Measurements from ENCODE around the gene RUNX3. TPM values are rescaled to one million over a fixed set of nuclear protein-coding genes. Genes with fewer than 3 reads are reported as not detected.
"Not testable (repeated sequence)": the region's sequence is repeated elsewhere in the genome, so short reads cannot be mapped to it uniquely, and the experiment has no call there.

RUNX3 gene
- polyA plus RNA-seq (0.01 to 0.10 TPM in 2 of 3 replicates, not detected in the other), polyA minus RNA-seq (0.16 TPM in 1 of 3 replicates, not detected in the others)
- 0.17 TPM for polyA plus RNA-seq (2011; ENCODE audit: low read depth)
- polyA plus RNA-seq (2011; cell fraction: cytosol; rRNA removed), result 0.12 TPM in 1 of 2 replicates, not detected in the other
- polyA plus RNA-seq (2011; cell fraction: nucleus; rRNA removed), result not detected in 2 replicates
- 0.03 and 0.51 TPM in 2 replicates for polyA plus RNA-seq (2012; ENCODE audit: low replicate concordance)
- polyA minus RNA-seq (2011; cell fraction: cytosol; rRNA and poly(A)+ RNA removed), result not detected
- 0.23 TPM in 1 of 2 replicates, not detected in the other for polyA minus RNA-seq (2011; cell fraction: nucleus; rRNA and poly(A)+ RNA removed)

DNA sequence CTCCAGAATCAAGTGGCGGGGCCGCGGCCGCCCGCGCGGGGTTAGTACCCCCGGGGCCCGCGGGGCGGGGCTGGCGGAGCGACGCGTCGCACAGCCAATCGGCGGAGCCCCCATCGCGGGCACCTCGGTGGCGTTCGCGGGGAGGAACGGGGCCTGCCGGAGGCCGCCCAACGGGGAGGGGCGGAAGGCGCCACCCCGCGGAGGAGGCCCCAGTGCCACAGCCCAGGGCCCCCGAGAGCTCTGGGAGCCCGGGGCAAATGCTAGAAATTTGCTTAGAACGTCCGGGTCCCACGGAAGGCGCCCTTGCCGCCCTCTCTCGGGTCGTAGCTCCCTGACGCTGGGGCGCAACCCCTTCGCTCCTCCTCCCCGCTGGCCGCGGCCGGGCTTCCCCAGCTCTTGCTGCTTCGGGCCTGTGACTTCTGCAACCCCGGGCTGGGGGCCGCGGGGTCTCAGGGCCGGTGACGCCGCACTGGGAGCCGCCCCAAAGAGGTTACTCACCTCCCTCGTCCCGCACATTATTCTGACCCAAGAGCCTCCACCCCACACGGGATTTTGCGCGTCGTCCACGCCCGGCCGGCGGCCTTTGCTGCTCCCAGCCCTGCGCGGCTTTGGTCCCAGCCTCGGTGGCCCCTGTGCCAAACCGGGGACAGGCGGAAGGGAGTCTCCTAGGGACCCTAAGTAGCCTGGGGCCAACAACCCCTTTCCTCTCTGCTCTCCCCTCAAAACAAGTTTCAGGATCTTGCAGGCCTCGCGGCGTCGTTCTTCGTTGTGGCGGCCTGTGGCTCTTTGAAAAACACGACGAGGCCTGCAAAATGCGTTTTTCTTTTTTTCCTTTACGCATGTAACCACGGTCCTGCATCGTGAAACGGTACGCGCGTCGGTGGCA, at the start of gene RUNX3:
Gene RUNX3, minus strand, starts transcription at position 17 of the 886 bp plus-strand sequence. CDS start 408 bp downstream, outside the sequence.
- Histone ChIP-seq H3K9me1 (ENCODE audit: control insufficient read depth, extremely low read depth, insufficient read depth, low read length) (no peaks in the 10 kb centered on the region), H3K27ac (ENCODE audit: control insufficient read depth, insufficient read depth, low read length) (no peak within 1 kb of the TSS), H3K27me3 (ENCODE audit: control insufficient read depth, extremely low read depth, insufficient read depth, low read length) (peaks cover 93% of the 10 kb centered on the region), H4K20me1 (ENCODE audit: control insufficient read depth, extremely low read depth, insufficient read depth, low read length) (no peaks in the 10 kb centered on the region), H3K36me3 (ENCODE audit: control insufficient read depth in 2 of 2, extremely low read depth in 1 of 2, insufficient read depth in 2 of 2, low read length in 2 of 2) (no peaks in the 10 kb centered on the region), H3K4me3 (ENCODE audit: control insufficient read depth in 2 of 3, extremely low read depth in 1 of 3, insufficient read depth in 2 of 3, low read depth in 1 of 3, low read length in 3 of 3) (peak within 1 kb of the TSS in 1 of 3 experiments; percentile 34), H3K4me1 (ENCODE audit: control insufficient read depth, extremely low read depth, insufficient read depth, low read length) (peaks cover 6% of the 10 kb centered on the region), H3K4me2 (ENCODE audit: control insufficient read depth, extremely low read depth, insufficient read depth, low read depth, low read length) (peak within 1 kb of the TSS; percentile 54), H3K9ac (ENCODE audit: control insufficient read depth, extremely low read depth, insufficient read depth, low read length) (no peak within 1 kb of the TSS), H3K9me3 (ENCODE audit: control insufficient read depth, low read depth, low read length) (no peaks in the 10 kb centered on the region), H2AFZ (ENCODE audit: control insufficient read depth, low read length) (no peak within 1 kb of the TSS), H3K79me2 (ENCODE audit: control insufficient read depth, insufficient read depth, low read length) (no peaks in the 10 kb centered on the region)
- dilution Hi-C loops (cut with MboI; ENCODE audit: extremely low pct_ligation_motif_present, low sequenced_read_pairs), result loop anchor here (25.0 kb wide), 1 partner anchor 282 kb away; no protein-coding TSS in a partner anchor
- FAIRE-seq, result no peak
- TF ChIP-seq, protein P1, sequence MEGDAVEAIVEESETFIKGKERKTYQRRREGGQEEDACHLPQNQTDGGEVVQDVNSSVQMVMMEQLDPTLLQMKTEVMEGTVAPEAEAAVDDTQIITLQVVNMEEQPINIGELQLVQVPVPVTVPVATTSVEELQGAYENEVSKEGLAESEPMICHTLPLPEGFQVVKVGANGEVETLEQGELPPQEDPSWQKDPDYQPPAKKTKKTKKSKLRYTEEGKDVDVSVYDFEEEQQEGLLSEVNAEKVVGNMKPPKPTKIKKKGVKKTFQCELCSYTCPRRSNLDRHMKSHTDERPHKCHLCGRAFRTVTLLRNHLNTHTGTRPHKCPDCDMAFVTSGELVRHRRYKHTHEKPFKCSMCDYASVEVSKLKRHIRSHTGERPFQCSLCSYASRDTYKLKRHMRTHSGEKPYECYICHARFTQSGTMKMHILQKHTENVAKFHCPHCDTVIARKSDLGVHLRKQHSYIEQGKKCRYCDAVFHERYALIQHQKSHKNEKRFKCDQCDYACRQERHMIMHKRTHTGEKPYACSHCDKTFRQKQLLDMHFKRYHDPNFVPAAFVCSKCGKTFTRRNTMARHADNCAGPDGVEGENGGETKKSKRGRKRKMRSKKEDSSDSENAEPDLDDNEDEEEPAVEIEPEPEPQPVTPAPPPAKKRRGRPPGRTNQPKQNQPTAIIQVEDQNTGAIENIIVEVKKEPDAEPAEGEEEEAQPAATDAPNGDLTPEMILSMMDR (optimal IDR thresholded peaks at IDR 0.05 in 1 of 3, IDR thresholded peaks at IDR 0.05 in 1 of 3, conservative IDR thresholded peaks at IDR 0.05 in 1 of 3; ENCODE audit: extremely low read depth in 1 of 3, insufficient read depth in 2 of 3, low read length in 3 of 3), result no peak
- TF ChIP-seq EZH2 (IDR thresholded peaks at IDR 0.05; ENCODE audit: low read length), result peak; percentile 87
- no peak for DNase-seq (ENCODE audit: low read depth, low spot score)

- H3K27me3 ChIP-seq (ENCODE audit: control insufficient read depth, extremely low read depth, insufficient read depth, low read length); H3K36me3 ChIP-seq (ENCODE audit: control insufficient read depth in 2 of 2, extremely low read depth in 1 of 2, insufficient read depth in 2 of 2, low read length in 2 of 2); H3K27ac ChIP-seq (ENCODE audit: control insufficient read depth, insufficient read depth, low read length); H3K79me2 ChIP-seq (ENCODE audit: control insufficient read depth, insufficient read depth, low read length); H2AFZ ChIP-seq (ENCODE audit: control insufficient read depth, low read length); H3K4me3 ChIP-seq (ENCODE audit: control insufficient read depth in 2 of 3, extremely low read depth in 1 of 3, insufficient read depth in 2 of 3, low read depth in 1 of 3, low read length in 3 of 3); FAIRE-seq; H3K4me1 ChIP-seq (ENCODE audit: control insufficient read depth, extremely low read depth, insufficient read depth, low read length); H3K9me1 ChIP-seq (ENCODE audit: control insufficient read depth, extremely low read depth, insufficient read depth, low read length); dilution Hi-C loops (cut with MboI; ENCODE audit: extremely low pct_ligation_motif_present, low sequenced_read_pairs); H3K9ac ChIP-seq (ENCODE audit: control insufficient read depth, extremely low read depth, insufficient read depth, low read length); H4K20me1 ChIP-seq (ENCODE audit: control insufficient read depth, extremely low read depth, insufficient read depth, low read length); H3K9me3 ChIP-seq (ENCODE audit: control insufficient read depth, low read depth, low read length); H3K4me2 ChIP-seq (ENCODE audit: control insufficient read depth, extremely low read depth, insufficient read depth, low read depth, low read length); DNase-seq (ENCODE audit: low read depth, low spot score): not testable (repeated sequence)
Observed at GRCh38 chr1:24979232-24979631, 49.2 kb upstream of the RUNX3 start.

Measured in keratinocyte (primary cell).